Stomach (tissue), 4 donors: ENCODE measurements around the gene RHOT2.

Experiments used
- EP300 ChIP-seq: sonication (generic); formaldehyde crosslinking; IDR thresholded peaks from one replicate; pipeline ENCODE4 v1.6.1; 2017; ENCODE audit warnings: antibody characterized with exemption
- POLR2A ChIP-seq, 4 donors: fragments of 450-650 bp; IDR thresholded peaks; one replicate each; pipeline ENCODE4 v1.6.1; 2016; ENCODE audit warnings: antibody characterized with exemption in 4 of 4, control low read depth in 2 of 4, mild to moderate bottlenecking in 1 of 4, moderate library complexity in 1 of 4
- POLR2AphosphoS5 ChIP-seq, 3 donors: sonication (generic); formaldehyde crosslinking; IDR thresholded peaks; one replicate each; pipeline ENCODE4 v1.6.1; 2016; ENCODE audit warnings: antibody characterized with exemption in 3 of 3
- TF ChIP-seq, protein P1 (sequence below), 7 experiments: fragments of 450-650 bp in 4 of 7; fragments of 200-600 bp in 3 of 7; sonication (generic) in 3 of 7; IDR thresholded peaks; one replicate each; pipeline ENCODE4 v1.5.1; 2016 to 2019; ENCODE audit warnings: antibody characterized with exemption in 7 of 7, control low read depth in 2 of 7, mild to moderate bottlenecking in 1 of 7

DNA sequence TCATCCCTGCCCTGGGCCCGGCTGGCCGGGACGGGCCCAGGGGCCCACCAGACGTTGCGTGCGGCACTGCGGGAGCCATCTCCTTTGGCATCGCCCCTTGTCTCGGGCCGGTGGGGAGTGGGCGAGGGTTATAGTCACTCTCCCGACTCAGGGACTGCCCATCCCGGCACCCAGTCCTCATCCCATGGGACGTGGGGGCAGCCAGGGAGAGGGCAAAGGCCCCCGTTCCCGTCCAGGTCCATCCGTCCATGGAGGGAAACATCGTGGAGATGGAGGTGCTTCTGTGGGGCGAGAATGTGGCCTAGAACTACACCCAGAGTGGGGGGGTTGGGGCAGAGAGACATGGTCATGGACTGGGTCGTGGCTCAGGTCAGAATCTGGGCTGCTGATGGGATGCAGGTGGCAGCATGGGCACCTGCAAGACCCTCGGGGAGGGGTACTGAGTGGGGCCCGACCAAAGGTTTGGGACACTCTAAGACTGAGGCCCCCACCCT lies 21.2 kb upstream of the RHOT2 start:
- TF ChIP-seq, protein P1, sequence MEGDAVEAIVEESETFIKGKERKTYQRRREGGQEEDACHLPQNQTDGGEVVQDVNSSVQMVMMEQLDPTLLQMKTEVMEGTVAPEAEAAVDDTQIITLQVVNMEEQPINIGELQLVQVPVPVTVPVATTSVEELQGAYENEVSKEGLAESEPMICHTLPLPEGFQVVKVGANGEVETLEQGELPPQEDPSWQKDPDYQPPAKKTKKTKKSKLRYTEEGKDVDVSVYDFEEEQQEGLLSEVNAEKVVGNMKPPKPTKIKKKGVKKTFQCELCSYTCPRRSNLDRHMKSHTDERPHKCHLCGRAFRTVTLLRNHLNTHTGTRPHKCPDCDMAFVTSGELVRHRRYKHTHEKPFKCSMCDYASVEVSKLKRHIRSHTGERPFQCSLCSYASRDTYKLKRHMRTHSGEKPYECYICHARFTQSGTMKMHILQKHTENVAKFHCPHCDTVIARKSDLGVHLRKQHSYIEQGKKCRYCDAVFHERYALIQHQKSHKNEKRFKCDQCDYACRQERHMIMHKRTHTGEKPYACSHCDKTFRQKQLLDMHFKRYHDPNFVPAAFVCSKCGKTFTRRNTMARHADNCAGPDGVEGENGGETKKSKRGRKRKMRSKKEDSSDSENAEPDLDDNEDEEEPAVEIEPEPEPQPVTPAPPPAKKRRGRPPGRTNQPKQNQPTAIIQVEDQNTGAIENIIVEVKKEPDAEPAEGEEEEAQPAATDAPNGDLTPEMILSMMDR (IDR thresholded peaks at IDR 0.05): no peak
- TF ChIP-seq POLR2AphosphoS5 (IDR thresholded peaks at IDR 0.05) (no peak), POLR2A (IDR thresholded peaks at IDR 0.05) (no peak), EP300 (no peak)
